ENCODE measurements around the gene COX8A. TPM values are rescaled to one million over a fixed set of nuclear protein-coding genes. Genes with fewer than 3 reads are reported as not detected.

Gene COX8A
- total RNA-seq, 1 donor from 2014 or later, result 282 TPM

DNA sequence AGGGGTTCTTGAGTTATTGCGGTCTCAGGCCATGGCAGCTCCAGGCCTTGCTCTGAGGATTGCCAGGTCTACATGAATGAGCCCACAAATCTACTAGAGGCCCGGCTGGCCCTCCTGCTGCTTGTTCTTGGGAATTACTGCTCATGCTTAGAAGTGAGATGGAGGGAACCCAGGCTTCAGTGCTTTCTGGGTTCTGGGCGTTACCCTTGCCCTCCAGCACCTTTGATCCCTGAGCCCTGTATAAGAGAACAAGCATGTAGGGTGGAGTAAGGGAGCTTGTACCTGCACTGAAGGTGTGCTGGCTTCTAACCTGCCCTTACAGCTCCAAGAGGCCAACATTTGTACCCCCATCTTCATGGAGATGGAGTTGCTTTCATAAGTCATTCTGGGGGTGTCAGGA is 31.6 kb upstream of the COX8A start:
- H3K4me3 ChIP-seq (ENCODE audit: low read depth, low read length), result no peak overlapping the region
- H3K27me3 ChIP-seq (ENCODE audit: control insufficient read depth, insufficient read depth, low read length), result no peaks in the 10 kb centered on the region
- DNase-seq (ENCODE audit: low read depth), result no peak
- TF ChIP-seq CTCF (IDR thresholded peaks at IDR 0.05; ENCODE audit: insufficient read depth, low read length, poor library complexity, severe bottlenecking), result no peak
- peaks cover 2% of the 10 kb centered on the region for H3K36me3 ChIP-seq (ENCODE audit: control insufficient read depth, insufficient read depth, low read length)

- DNase-seq (ENCODE audit: low read depth), result no peak
- H3K36me3 ChIP-seq (ENCODE audit: control insufficient read depth, insufficient read depth, low read length), result peaks cover 2% of the 10 kb centered on the region
- no peak for TF ChIP-seq CTCF (IDR thresholded peaks at IDR 0.05; ENCODE audit: insufficient read depth, low read length, poor library complexity, severe bottlenecking)
- no peak overlapping the region for H3K4me3 ChIP-seq (ENCODE audit: low read depth, low read length)
- H3K27me3 ChIP-seq (ENCODE audit: control insufficient read depth, insufficient read depth, low read length), result no peaks in the 10 kb centered on the region
These were observed 29.4 kb upstream of the COX8A start for GRCh38 chr11:63944987-63945386.

DNA sequence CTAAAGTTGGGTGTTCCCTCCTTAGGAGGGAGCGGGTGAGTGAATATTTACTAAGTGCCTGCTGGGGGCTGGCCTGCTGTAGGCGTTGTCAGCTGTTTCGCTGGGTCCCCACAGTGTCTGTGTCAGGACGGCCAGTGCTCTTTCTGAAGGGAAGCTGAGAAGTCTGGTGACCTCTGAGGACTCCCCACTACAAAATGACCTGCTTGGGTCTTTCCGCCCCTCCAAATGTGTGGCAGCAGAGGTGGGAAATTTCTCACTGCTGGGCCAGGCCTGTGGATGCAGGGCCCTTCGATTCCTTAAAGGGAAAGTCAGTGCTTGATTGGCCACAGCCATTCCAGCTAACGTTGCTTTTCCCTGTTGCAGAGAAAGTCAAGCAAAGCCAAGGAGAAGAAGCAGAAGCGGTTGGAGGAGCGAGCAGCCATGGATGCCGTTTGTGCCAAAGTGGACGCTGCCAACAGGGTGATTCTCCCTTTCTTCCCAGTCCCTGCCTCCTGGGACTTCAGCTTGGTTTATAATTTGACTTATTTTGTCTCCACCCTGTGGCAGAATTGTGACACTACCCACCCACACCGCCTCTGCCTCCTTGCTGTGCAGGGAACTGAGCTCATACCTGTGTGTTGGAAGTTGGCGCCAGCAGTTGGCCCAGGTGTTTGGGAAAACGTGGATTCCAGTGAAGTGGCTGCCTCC is 28.8 kb upstream of the COX8A start:
- Histone ChIP-seq H3K36me3 (ENCODE audit: control insufficient read depth, insufficient read depth, low read length) (peaks cover 2% of the 10 kb centered on the region), H3K27me3 (ENCODE audit: control insufficient read depth, insufficient read depth, low read length) (no peaks in the 10 kb centered on the region), H3K4me3 (ENCODE audit: low read depth, low read length) (no peak overlapping the region)
- peak; percentile 68 for TF ChIP-seq CTCF (IDR thresholded peaks at IDR 0.05; ENCODE audit: insufficient read depth, low read length, poor library complexity, severe bottlenecking)
- peak; percentile 28 for DNase-seq (ENCODE audit: low read depth)

- no peak for TF ChIP-seq CTCF (IDR thresholded peaks at IDR 0.05; ENCODE audit: insufficient read depth, low read length, poor library complexity, severe bottlenecking)
- Histone ChIP-seq H3K36me3 (ENCODE audit: control insufficient read depth, insufficient read depth, low read length) (no peaks in the 10 kb centered on the region), H3K4me3 (ENCODE audit: low read depth, low read length) (no peak overlapping the region), H3K27me3 (ENCODE audit: control insufficient read depth, insufficient read depth, low read length) (no peaks in the 10 kb centered on the region)
- no peak for DNase-seq (ENCODE audit: low read depth)
These were observed 22.5 kb upstream of the COX8A start for GRCh38 chr11:63951779-63952536.

DNA sequence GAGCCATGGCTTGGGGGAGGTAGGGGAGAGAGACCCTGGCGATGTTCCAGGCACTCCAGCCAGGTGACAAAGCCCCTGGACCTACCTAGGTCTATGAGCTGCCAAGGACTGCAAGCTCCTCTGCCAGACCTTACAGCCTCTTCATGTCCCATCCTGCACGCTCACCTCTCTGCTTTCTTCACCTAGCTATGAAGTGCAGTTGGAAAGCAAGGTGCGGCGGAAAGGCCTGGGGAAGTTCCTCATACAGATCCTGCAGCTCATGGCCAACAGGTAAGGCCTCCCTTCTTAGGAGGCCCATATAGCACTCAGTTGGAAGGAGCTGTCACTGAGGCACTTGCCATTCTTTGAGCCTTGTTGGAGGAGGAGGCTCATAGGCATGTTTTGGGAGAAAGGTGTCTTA is 21.9 kb upstream of the COX8A start:
- Histone ChIP-seq H3K27me3 (ENCODE audit: control insufficient read depth, insufficient read depth, low read length) (no peaks in the 10 kb centered on the region), H3K36me3 (ENCODE audit: control insufficient read depth, insufficient read depth, low read length) (no peaks in the 10 kb centered on the region), H3K4me3 (ENCODE audit: low read depth, low read length) (no peak overlapping the region)
- no peak for DNase-seq (ENCODE audit: low read depth)
- no peak for TF ChIP-seq CTCF (IDR thresholded peaks at IDR 0.05; ENCODE audit: insufficient read depth, low read length, poor library complexity, severe bottlenecking)
